HG02970 (cell line): Measurements from ENCODE around the gene STAT5B.
"Not testable (repeated sequence)": the region's sequence is repeated elsewhere in the genome, so short reads cannot be mapped to it uniquely, and the experiment has no call there.

ENCODE experiments used
- ATAC-seq: cut with Tn5 transposase; IDR thresholded peaks from one replicate; pipeline ENCODE4 v1.9.1; 2021; ENCODE audit warnings: mild to moderate bottlenecking, moderate library complexity, moderate number of reproducible peaks; ENCODE audit not compliant: unreplicated experiment, low FRiP score

Gene STAT5B

DNA sequence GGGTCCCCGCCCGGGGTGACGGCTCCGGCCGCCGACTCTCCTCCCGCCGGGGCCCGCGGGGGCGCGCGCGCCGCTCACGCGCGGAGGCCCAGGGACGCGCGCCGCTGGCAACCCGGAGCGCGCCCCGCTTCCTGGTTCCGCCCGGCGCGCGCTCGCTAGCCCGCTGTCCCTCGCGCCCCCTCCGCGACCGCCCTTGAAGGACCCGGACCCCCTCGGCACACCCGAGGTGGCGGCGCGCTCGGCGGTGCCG lies at the start of gene STAT5B:
TSS of gene STAT5B (minus strand) at position 33 of the 250 bp plus-strand sequence. CDS start 44,264 bp downstream, outside the sequence.
- peak; percentile 57 for ATAC-seq

- no peak for ATAC-seq
Measured at GRCh38 chr17:42325026-42325425, 48.8 kb upstream of the STAT5B start.

DNA sequence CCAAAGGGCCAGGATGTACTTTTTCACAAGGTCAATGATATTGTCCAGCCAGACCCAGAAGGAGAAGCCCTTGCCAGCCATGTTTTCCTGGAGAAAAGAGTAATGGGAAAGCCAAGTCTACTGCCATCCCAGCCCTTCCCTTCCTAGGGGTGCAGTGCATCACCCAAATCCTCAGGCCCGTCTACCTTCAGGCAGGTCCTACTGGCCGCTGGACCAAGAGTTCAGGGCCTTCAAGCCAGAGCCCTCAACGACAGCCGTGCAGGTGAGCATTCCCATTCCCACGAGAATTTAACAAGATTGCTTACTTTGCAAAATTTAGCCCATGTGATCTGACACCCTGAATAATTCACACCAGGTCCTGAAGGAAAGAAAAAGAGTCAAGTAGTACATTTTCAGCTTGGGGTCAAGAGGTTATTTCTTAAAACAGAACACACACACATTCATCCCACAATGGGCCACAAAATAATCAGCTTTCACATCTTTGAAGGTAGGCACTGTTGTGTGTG lies 47.1 kb upstream of the STAT5B start:
- ATAC-seq = peak; percentile 10

- ATAC-seq = peak; percentile 60
Measured at GRCh38 chr17:42322382-42323267, 46.4 kb upstream of the STAT5B start.

- ATAC-seq = no peak
Measured at GRCh38 chr17:42321555-42321954, 45.4 kb upstream of the STAT5B start.

DNA sequence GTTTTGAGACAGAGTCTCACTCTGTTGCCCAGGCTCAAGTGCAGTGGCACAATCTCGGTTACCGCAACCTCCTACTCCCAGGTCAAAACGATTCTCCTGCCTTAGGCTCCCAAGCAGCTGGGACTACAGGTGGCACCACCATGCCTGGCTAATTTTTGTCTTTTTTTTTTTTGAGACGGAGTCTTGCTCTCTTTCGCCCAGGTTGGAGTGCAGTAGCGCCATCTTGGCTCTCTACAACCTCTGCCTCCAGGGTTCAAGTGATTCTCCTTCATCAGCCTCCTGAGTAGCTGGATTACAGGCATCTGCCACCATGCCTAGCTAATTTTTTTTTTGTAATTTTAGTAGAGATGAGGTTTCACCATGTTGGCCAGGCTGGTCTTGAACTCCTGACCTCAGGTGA lies 41.8 kb upstream of the STAT5B start:
- ATAC-seq = not testable (repeated sequence)

- ATAC-seq = no peak
Measured at GRCh38 chr17:42317266-42317845, 41.2 kb upstream of the STAT5B start.

- ATAC-seq = no peak
Measured at GRCh38 chr17:42316755-42317154, 40.6 kb upstream of the STAT5B start.

DNA sequence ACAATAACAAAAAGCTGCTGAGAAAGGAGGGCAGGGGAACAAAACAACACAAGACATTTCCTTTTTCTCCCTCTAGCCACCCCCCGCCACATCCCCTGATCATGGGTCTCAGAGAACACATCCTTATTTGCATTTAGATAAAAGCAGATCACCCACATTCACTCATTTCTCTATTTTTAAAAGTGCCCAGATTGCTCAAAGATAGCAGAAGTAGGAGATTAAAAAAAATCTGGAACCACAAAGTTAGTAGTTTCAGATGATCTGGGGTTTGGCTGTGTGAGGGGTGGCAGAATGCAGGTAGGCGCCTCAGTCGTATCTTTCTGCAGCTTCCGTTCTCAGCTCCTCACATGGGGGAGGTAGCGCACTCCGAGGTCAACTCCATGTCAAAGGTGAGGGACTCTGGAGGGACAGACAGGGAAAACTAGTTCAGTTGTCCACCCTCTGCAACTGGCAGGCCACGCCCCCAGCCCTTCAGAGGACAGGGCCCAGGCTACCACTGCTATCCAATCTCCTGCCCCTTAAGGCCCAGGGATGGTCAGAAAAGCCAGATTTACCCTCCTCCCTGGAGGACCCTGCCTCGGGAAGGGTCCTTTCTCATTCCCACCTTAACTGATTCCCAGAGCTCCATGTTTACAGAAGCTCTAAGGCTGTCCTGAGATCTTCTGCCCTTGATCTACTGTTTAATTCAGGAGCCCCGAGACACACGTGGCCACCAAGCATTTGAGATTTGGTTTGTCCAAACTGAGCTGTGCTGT lies 39.4 kb upstream of the STAT5B start:
- ATAC-seq = no peak

DNA sequence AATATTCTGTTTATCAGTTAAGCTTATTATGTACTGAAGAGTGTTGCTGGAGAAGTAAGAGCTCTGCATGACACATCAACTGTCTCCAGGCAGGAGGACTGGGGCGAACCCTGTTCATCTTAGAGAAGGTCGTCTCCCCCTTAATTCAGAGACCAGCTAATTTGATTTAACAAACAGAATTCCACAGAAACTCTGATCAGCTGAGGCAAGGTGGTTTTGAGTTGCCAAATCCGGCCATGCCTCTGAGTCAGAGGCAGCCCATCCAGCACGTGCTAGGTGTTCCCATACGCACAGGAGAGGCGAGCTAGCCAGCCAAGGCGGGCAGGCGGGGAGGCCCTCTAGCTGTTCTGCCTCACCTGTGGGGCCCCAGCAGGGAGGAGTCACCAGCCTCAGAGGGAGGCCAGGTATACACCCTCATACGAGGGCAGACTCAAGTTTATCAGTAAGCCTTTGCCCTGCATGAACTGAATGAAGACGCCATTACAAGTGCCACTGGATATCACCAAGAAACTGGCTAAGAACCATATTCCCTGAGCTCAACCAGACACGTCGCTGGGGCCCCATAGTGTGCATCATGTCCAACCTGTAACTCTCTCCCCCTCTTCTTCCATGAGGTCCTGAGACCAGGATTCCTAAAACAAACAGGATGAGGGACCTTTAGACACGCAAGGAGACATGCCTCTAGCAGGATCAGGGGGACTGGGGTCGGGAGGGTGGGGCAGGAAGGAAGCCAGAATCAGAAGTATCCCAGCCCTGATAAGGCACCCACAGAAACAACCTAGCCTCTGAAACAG lies 37.8 kb upstream of the STAT5B start:
- ATAC-seq = no peak

GRCh38 chr17:42313389-42313772 lies 37.2 kb upstream of the STAT5B start:
- no peak for ATAC-seq

DNA sequence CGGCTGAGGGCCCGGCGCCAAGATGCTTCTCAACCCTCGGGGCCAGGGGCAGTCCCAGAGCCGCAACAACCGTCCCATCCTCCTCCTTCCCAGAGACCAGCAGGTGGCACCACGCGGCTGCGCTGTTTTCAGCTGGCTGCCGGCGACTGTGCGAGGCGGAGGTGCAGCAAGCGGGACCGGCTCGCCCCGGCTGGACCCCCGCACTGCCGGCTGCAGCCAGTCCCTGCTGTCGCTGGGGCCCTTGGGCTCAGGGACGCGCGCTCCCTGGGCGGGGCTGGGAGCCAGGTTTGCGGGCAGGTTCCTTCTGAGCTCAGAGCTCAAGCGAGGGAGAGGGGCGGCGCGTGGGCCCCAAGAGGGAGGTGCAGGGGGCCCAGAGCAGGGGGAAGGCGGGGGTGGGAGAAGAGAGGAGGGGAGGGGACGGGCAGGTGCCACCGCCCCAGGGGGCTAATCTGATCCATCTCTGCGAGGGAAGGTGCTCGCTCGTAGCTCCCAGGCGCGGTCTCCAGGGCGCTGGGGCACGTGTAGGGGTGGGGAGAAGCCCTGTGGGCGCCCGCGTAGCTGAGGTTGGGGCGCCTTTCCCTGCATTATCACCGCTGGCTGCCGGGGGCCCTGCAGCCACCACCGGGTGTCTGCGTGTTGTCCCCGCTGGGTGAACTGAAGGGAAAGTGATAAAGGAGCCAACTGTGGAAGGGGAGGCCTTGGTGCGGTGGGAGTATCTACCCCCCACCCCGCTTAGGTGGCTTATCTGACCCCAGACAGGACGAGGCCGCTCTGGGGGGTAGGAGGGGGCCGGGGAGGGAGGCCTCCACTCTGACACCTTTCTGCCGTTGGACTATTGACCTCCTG lies 36.3 kb upstream of the STAT5B start:
- no peak for ATAC-seq

DNA sequence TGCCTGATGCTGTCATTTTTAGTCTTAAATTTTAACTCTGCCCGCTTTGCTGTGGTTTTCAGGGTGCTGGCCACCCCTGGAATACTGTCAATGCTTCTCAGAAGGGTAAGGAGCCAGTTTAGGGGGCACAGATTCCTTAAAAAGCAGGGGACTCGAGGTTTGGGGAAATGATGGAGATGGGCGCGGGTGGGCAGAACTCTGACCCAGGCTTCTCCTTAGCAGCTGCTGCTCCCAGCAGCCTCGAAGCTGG lies 35.8 kb upstream of the STAT5B start:
- ATAC-seq = no peak

DNA sequence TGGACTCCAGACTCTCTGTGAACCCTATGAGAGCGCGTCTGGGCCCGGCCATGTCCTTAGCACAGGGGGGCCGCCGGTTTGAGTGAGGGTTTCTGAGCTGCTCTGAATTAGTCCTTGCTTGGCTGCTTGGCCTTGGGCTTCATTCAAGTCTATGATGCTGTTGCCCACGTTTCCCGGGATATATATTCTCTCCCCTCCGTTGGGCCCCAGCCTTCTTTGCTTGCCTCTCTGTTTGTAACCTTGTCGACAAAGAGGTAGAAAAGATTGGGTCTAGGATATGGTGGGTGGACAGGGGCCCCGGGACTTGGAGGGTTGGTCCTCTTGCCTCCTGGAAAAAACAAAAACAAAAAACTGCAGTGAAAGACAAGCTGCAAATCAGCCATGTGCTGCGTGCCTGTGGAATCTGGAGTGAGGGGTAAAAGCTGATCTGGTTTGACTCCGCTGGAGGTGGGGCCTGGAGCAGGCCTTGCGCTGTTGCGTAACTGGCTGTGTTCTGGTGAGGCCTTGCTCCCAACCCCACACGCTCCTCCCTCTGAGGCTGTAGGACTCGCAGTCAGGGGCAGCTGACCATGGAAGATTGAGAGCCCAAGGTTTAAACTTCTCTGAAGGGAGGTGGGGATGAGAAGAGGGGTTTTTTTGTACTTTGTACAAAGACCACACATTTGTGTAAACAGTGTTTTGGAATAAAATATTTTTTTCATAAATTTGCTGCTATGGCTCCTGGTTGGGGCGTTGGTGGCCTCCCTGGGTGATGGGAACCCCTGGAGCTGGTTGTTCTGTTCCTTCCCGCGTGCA lies 35.2 kb upstream of the STAT5B start:
- ATAC-seq = no peak

GRCh38 chr17:42310787-42311215 lies 34.6 kb upstream of the STAT5B start:
- no peak for ATAC-seq

GRCh38 chr17:42309986-42310786 lies 34.0 kb upstream of the STAT5B start:
- ATAC-seq = no peak

DNA sequence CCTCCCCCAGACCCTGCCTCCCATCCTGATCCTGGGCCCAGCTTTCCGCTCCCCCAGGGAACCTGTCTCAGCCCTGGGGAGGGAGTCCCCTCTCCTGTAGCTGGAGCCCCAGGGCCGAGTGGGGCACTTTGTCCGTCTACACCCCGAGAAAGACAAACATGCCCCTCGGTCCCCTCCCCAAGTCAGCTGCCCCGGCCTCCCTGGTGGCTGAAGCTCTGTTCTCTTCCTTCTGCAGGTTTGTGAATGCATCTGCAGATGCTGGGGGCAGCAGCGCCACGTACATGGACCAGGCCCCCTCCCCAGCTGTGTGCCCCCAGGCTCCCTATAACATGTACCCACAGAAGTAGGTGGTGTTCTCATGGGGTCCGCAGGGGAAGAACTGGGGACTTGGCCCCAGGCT lies 33.0 kb upstream of the STAT5B start:
- no peak for ATAC-seq

- no peak for ATAC-seq
Measured at GRCh38 chr17:42308446-42308845, 32.3 kb upstream of the STAT5B start.
